M059J (cell line): ENCODE measurements around the gene SLC25A25. TPM values are rescaled to one million over a fixed set of nuclear protein-coding genes. Genes with fewer than 3 reads are reported as not detected.
A peak's percentile ranks its signal among the peaks of the same experiment; 100 is the strongest.
"Not testable (repeated sequence)": the region's sequence is repeated elsewhere in the genome, so short reads cannot be mapped to it uniquely, and the experiment has no call there.

Experiments
- DNase-seq: peaks from one replicate; pipeline ENCODE4 v3.0.0-alpha.2; 2012; ENCODE audit warnings: low read depth
- total RNA-seq: library from RNA; depleted of rRNA; stranded (reverse); fragments of >200 nt; shearing (Covaris generic); gene quantifications from 2 replicates; pipeline ENCODE4 v1.2.3, GENCODE V29; 2014

The SLC25A25 gene
- total RNA-seq, 1 experiment from 2014 or later, result 19.8 TPM

DNA sequence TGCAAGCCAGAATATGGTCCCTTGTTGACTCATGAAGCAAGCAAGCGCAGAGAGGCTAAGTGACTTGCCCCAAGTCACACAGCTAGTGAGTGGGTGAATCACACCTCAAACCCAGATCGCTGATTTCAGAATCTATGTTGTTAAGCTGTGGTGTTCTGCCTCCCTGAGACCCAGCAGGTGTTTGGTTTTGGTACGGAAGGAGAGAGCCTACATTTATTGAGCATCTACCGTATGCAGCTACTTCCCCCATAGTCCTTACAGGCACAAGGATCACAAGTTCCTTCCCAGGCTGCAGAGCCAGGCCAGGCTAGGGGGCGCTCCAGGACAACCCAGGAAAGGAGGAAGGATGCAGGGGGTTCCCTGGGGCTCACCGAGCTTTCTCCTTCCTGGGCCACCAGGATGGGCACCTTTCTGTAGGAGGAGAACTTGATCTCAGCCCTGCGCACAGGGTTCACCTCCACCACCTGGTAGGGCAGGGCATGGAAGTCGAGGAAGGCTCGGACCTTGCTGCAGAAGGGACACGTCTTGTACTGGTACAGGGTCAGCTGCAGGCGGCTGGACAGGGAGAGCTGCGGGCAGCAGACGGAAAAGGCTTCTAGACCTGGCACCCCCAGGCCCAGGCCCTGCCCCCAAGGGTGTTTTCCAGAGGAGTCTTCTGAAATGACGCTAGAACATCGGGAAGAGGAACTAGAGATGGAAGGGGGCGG lies 57.0 kb downstream of the SLC25A25 start:
- DNase-seq, result peak; percentile 51

DNA sequence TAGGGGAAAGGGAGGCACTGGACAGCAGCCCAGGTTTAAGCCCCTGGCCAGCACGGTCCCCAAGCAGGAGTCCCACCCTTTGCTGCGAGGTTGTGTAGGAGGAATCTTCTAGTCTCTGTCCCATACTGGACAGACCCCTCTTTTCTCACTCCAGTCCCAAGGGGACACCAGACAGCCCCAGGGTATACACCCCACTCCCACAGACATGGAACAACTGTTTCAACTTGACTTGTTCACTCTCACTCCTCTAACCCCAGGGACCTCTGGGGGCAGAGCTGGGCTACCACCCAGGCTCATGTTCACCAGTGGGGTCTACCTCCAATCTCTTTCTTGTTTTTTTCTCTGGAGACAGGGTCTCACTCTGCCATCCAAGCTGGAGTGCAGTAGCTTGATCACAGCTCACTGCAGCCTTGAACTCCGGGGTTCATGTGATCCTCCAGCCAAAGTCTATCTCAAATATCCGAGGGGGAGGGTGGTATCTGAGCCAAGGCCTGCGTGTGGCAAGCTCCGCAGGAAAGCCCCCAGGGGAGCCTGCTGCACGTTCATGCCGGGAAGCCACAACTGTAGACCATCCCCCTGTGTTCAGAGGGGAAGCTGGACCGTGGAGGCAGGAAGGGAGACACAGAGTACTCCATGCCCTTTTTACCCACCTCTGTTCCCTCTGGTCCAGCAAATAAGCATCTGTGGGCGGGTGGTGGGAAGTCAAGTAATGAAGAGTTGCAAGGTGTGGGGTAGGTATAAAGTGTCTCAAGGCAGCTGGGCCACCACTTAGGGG lies 57.7 kb downstream of the SLC25A25 start:
- DNase-seq, result no peak

- peak; percentile 85 for DNase-seq
These were observed 59.5 kb downstream of the SLC25A25 start, which contains the start of gene PTGES2 for GRCh38 chr9:128127568-128127989. Gene PTGES2, minus strand, starts transcription at chr9:128127729. Its CDS starts 12 bp downstream, at chr9:128127717.

- peak; percentile 90 for DNase-seq
These were observed 60.2 kb downstream of the SLC25A25 start for GRCh38 chr9:128127990-128128835.

DNA sequence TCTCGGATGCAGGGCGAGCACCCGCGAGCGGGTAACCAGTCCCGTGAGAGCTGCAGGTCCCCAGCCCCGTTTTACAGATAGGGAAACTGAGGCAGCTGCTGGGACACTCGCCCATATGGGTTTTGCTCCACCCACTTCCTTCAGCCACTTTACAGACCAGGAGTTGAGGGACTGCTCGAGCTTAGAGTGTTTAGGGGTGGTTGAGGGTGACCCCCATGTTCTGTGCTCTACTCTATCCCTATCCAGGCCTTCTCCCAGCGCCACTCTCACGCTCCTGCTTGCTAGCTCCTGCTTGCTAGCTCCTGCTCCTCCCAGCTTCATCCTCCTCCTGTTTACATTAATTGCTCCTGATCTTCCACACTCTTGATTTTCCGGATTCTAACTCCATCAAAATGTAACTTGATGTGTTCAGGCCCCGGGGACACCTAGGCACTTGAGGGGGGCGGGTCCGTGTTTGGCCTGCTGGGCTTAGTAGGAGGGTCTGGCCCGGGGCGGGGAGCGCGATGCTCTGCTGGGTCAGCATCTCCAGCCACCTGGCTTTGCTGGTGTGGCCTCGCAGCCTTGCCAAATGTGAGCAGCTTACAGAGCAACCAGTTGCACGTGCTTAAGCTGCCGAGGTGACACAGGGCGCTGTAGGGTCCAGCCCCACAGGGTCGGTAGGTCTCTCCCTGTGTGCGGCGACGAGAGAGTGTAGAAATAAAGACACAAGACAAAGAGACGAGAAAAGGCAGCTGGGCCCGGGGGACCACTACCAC lies 61.0 kb downstream of the SLC25A25 start:
- DNase-seq, result no peak

DNA sequence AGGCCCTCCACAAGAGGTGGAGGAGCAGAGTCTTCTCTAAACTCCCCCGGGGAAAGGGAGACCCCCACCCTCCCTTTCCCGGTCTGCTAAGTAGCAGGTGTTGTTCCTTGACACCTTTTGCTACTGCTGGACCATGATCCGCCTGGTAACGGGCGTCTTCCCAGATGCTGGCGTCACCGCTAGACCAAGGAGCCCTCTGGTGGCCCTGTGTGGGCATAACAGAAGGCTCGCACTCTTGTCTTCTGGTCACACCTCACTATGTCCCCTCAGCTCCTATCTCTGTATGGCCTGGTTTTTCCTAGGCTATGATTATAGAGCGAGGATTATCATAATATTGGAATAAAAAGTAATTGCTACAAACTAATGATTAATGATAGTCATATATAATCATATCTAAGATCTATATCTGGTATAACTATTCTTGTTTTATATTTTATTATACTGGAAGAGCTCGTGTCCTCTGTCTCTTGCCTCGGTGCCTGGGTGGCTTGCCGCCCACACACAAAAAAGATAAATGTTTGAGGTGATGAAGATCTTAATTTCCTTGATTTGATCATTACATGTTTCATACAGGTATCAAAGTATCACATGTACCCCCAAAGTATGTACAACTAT lies 62.1 kb downstream of the SLC25A25 start:
- DNase-seq, result not testable (repeated sequence)

DNA sequence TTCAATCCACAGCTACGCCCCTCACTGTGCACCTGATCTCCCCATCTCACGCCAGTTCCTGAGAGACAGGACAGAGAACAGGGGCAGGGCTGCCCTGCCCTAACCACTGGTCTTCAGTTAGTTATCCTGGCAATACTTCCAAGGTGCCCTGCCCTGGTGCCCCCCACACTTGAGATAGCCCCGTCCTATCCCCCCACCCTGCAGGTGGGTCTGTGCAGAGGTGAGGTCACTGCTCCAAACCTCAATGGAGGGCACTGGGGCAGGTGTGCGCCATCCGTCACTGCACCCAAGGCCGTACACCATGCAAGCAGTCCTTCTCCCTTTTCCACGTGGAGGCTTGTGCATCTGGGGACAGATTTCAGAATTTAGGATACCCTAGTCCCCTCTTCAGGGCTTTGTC lies 62.6 kb downstream of the SLC25A25 start:
- DNase-seq, result not testable (repeated sequence)

DNA sequence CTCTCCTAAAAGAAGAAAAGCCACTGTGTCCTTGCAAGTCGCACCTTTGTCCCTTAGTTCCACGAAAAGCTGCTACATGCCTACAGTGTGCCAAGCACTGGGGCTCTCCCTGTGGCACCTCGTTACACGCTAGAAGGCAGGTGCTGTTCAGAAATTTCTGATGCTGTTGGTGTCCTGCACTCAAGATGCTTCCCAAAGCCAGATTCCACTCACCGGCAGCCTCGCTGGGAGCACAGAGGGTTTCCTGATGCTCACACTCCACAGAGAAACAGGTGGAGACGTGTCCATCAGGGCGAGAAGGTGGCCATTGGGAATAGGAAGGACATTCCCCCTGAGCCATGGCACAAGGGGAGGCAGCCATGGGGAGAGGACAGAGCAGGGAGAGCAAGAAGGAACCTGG lies 63.3 kb downstream of the SLC25A25 start:
- DNase-seq, result not testable (repeated sequence)

DNA sequence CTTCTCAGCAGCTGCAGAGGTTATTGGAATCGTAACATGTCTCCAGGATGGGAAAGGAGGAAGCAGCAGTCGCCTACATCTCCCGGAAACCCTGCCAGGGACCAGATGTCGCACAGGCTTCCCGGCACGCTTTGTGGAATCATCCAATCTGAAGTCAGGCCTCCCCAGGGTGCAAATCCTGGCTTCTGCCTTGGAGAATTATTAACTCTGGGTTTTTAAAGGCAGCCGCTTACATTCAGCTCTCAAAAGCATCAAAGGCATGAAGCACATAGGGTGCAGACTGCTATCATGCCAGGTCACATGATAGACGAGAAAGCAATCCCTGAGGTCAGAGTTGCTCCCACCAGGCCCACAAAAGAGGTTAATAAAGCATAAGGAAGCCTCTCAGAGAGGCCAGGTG lies 64.1 kb downstream of the SLC25A25 start:
- DNase-seq, result not testable (repeated sequence)

DNA sequence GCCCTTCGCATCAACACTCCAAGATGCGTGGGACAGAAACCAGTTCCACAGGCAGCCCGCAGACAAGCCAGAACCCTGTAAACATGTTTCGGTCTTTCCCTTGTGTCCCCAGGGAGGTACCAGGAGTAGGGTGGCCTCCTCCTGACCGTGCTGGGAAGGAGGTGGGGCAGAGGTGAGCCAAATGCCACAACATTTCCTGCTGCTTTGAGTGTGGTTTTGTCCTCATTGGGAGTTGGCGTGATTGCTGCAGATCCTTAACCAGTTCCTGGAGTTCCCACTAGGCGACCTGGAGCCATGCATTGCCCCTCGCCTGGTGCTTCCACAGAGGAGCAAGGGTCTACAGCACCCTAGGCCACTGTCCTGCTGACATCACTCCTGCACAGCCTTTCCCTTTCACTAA lies 67.5 kb downstream of the SLC25A25 start:
- DNase-seq, result not testable (repeated sequence)

DNA sequence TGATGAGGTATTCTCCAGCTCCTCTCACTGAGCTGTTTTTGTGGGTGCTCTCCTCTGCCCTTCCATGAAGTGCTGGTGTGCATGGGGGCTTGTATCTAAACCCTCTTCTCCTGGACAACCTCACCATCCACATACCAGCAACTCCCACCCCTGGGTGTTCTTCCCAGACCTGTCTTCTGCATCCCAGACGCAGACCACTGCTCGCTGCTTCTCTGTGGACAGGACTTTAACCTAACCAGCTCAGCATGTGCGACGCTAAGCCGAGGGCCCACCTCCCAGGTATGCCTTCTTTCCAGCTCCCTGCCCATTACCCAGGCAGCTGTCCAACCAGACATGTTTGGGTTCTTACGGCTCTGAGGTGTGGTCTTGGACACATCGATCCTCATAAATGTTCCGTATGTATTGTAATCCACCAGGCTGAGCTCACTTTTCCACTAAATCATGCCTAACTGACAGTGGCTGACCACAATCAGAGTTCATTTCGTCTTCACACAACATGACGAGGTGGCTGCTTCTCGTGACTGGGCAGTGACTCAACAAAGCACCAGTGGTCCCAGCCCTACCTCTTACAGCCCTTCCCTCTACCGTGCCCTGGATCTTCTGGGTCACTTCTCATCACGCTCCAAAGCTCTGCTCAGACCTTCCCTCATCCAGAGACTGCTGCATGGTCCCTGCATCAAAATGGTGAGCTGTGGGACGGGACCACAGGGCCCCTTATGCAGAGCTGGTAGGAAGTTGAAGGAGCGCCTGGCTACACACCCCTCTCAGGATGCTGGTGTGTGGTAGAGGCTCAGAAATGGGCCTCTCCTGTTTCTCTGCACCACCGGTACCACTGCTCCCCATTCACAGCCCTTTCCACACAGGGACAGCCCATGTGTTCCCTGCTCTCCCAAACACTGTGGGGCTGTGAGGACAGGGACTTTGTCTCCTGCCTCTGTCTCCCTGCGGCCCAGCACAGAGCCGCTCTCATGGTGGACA lies 69.1 kb downstream of the SLC25A25 start:
- DNase-seq, result peak; percentile 92

- no peak for DNase-seq
These were observed 70.0 kb downstream of the SLC25A25 start for GRCh38 chr9:128138001-128138400.

- DNase-seq, result no peak
These were observed 71.6 kb downstream of the SLC25A25 start for GRCh38 chr9:128139621-128140020.

- DNase-seq, result no peak
These were observed 73.6 kb downstream of the SLC25A25 start for GRCh38 chr9:128141604-128142003.

DNA sequence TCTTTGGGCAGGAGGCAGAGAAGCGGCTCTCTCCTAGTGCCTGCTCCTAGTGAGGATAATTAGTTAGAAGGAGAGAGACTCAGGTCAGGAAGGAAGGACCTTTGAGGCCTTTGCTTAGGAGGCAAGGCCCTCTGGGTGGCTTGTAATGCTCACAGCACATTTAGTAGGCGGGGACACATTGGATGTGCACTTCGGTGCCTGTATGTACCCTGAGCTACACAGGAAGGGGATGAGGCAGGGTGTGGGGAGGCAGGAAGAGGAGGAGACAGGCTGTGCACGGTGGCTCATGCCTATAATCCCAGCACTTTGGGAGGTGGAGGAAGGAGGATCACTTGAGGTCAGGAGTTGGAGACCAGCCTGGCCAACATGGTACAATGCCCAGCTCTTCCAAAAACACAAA lies 74.0 kb downstream of the SLC25A25 start:
- no peak for DNase-seq

GRCh38 chr9:128142596-128142995 lies 74.6 kb downstream of the SLC25A25 start:
- no peak for DNase-seq

- no peak for DNase-seq
These were observed 75.7 kb downstream of the SLC25A25 start for GRCh38 chr9:128143525-128144238.

DNA sequence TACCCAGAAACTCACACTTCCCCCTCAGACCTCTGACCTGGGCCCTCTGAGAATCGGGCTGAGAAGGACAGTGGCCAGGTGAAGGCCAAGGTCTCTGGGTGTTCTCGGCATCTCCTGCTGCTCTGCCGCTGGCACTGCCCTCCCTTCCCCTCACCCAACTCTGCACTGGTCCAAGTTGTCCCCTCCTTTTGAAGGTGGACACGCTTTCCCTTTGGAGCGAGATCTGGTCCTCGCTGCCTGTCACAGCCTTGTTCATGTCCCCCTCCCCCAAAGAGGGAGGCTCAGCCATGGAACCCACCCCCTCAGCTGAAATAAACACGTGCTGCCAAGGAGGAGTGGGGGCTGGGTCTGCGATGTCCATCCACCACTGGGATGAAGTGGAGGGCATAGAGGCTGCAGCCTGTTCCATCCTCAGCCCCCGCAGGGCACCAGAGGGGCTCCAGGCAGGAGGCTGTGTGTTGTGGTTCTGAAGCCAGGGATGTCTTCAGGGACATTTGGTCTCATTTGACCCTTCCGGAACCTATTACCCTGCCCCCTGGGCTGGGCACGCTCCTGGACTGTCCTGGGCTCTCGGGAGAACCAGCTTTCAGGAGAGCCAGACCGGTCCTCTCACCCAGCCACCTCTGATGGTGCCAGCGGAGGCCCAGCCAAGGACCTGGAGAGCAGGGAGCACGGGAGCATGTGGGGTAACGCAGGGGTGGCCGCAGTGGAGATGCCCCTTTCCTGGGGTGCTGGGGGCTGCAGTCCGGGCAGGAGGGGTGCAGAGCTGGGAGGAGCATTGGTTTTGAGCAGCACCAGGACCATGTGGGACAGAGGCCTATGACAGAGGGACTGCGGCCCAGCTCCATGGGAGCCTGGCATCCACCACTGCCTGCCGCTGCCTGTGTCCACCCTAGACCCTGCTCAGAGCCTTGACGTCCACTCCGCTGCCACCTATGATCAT lies 76.5 kb downstream of the SLC25A25 start:
- DNase-seq, result no peak
